ENCODE measurements around the gene ADGRB3. TPM values are rescaled to one million over a fixed set of nuclear protein-coding genes. Genes with fewer than 3 reads are reported as not detected.

ADGRB3 gene
- total and polyA plus RNA-seq, 2 donors (not counting 3 experiments of a cell fraction or from before 2014, with no cell fraction given): not detected

DNA sequence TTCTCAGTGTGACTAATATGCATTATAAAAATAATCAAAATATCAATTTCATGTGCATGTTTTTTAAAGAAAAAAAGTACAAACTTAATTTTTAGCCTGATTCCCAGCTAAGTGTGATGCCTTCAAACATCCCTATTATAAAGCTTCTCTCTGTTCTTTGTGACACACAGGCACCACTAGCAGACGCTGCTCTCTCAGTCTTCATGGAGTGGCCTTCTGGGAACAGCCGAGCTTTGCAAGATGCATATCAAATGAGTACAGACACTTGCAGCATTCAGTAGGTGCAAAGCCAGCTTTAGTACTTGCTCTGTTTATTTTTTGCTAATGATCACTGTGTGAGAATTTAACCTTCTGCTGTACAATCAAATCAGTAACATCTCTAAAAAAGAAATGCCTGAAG is 340.0 kb downstream of the ADGRB3 start:
- Histone ChIP-seq H3K79me2 (ENCODE audit: control insufficient read depth, insufficient read depth, low read length) (no peaks in the 10 kb centered on the region), H3K9ac (replicated peaks; ENCODE audit: extremely low read depth, insufficient read depth, low read length) (no peak overlapping the region), H3K36me3 (ENCODE audit: control insufficient read depth in 2 of 2, extremely low read depth in 1 of 2, insufficient read depth in 2 of 2, low read length in 2 of 2) (no peaks in the 10 kb centered on the region), H2AFZ (ENCODE audit: low read depth, low read length) (no peak overlapping the region), H3K9me3 (replicated peaks; ENCODE audit: control insufficient read depth, insufficient read depth, low read length) (no peaks in the 10 kb centered on the region), H3K4me1 (ENCODE audit: control insufficient read depth, extremely low read depth, insufficient read depth, low read length) (no peaks in the 10 kb centered on the region), H4K20me1 (replicated peaks; ENCODE audit: control insufficient read depth, extremely low read depth, insufficient read depth, low read length) (no peaks in the 10 kb centered on the region), H3K9me1 (replicated peaks; ENCODE audit: control insufficient read depth, extremely low read depth, insufficient read depth, low read length) (no peaks in the 10 kb centered on the region), H3K4me3 (replicated peaks in 1 of 3; ENCODE audit: insufficient read depth in 1 of 3, low read depth in 1 of 3, low read length in 3 of 3) (no peak overlapping the region), H3K27me3 (ENCODE audit: control insufficient read depth in 2 of 2, insufficient read depth in 2 of 2, low read length in 2 of 2) (no peaks in the 10 kb centered on the region), H3K27ac (ENCODE audit: insufficient read depth, low read depth, low read length) (no peak overlapping the region), H3K4me2 (ENCODE audit: insufficient read depth, low read length) (no peak overlapping the region)
- TF ChIP-seq POLR2A (IDR thresholded peaks at IDR 0.05; ENCODE audit: low read depth, low read length): no peak
- no peak for TF ChIP-seq FOS (IDR thresholded peaks at IDR 0.05; ENCODE audit: borderline replicate concordance, insufficient read depth, low read length)
- no peak for FAIRE-seq
- intact Hi-C loops (cut with micrococcal nuclease): no loop called here
- BruUV-seq (replicated peaks): no TSS peak
- ChIA-PET CTCF (interaction anchor here (1.2 to 1.7 kb wide), 4 partner anchors 9 to 745 kb away, joined by 4 to 6 read pairs (median 4); no protein-coding TSS in a partner anchor), POLR2A (no interaction called here)
- dilution Hi-C loops (cut with MboI; ENCODE audit: extremely low pct_ligation_motif_present, low sequenced_read_pairs): no loop called here
- no peak for DNase-seq (ENCODE audit: low read depth, low spot score)

DNA sequence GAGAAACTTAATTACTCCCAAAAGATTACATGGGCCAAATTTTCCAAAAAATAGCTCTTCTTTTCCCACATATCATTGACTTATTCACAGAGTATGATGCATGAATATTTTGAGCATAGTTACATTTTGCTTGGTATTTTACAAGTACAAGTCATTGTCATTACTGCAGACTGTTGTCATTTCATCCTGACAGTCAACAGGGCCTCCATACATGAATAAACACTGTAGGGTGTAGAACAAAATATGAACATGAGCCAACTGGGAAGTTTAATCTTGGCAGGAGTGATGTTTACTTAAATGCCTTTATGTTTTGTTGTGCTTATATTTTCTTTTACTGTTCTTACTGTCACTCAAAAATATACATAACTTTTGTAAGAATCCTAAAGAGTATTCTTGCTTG is 340.7 kb downstream of the ADGRB3 start:
- DNase-seq (ENCODE audit: low read depth, low spot score) (no peak), FAIRE-seq (no peak)
- Histone ChIP-seq H3K27me3 (ENCODE audit: control insufficient read depth in 2 of 2, insufficient read depth in 2 of 2, low read length in 2 of 2) (no peaks in the 10 kb centered on the region), H3K4me2 (ENCODE audit: insufficient read depth, low read length) (no peak overlapping the region), H3K36me3 (ENCODE audit: control insufficient read depth in 2 of 2, extremely low read depth in 1 of 2, insufficient read depth in 2 of 2, low read length in 2 of 2) (no peaks in the 10 kb centered on the region), H3K4me3 (replicated peaks in 1 of 3; ENCODE audit: insufficient read depth in 1 of 3, low read depth in 1 of 3, low read length in 3 of 3) (no peak overlapping the region), H2AFZ (ENCODE audit: low read depth, low read length) (no peak overlapping the region), H4K20me1 (replicated peaks; ENCODE audit: control insufficient read depth, extremely low read depth, insufficient read depth, low read length) (no peaks in the 10 kb centered on the region), H3K4me1 (ENCODE audit: control insufficient read depth, extremely low read depth, insufficient read depth, low read length) (no peaks in the 10 kb centered on the region), H3K9ac (replicated peaks; ENCODE audit: extremely low read depth, insufficient read depth, low read length) (no peak overlapping the region), H3K9me3 (replicated peaks; ENCODE audit: control insufficient read depth, insufficient read depth, low read length) (no peaks in the 10 kb centered on the region), H3K9me1 (replicated peaks; ENCODE audit: control insufficient read depth, extremely low read depth, insufficient read depth, low read length) (no peaks in the 10 kb centered on the region), H3K27ac (ENCODE audit: insufficient read depth, low read depth, low read length) (no peak overlapping the region), H3K79me2 (ENCODE audit: control insufficient read depth, insufficient read depth, low read length) (no peaks in the 10 kb centered on the region)
- POLR2A ChIA-PET: no interaction called here
- TF ChIP-seq, protein P1, sequence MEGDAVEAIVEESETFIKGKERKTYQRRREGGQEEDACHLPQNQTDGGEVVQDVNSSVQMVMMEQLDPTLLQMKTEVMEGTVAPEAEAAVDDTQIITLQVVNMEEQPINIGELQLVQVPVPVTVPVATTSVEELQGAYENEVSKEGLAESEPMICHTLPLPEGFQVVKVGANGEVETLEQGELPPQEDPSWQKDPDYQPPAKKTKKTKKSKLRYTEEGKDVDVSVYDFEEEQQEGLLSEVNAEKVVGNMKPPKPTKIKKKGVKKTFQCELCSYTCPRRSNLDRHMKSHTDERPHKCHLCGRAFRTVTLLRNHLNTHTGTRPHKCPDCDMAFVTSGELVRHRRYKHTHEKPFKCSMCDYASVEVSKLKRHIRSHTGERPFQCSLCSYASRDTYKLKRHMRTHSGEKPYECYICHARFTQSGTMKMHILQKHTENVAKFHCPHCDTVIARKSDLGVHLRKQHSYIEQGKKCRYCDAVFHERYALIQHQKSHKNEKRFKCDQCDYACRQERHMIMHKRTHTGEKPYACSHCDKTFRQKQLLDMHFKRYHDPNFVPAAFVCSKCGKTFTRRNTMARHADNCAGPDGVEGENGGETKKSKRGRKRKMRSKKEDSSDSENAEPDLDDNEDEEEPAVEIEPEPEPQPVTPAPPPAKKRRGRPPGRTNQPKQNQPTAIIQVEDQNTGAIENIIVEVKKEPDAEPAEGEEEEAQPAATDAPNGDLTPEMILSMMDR (IDR thresholded peaks at IDR 0.05; ENCODE audit: extremely low read depth in 1 of 2, insufficient read depth in 1 of 2, low read depth in 1 of 2, low read length in 2 of 2): no peak
- TF ChIP-seq FOS (IDR thresholded peaks at IDR 0.05; ENCODE audit: borderline replicate concordance, insufficient read depth, low read length): no peak
- no peak for TF ChIP-seq MYC (IDR thresholded peaks at IDR 0.05; ENCODE audit: low read depth, low read length)
- no peak for TF ChIP-seq POLR2A (IDR thresholded peaks at IDR 0.05; ENCODE audit: low read depth, low read length)
- TF ChIP-seq, protein P2, sequence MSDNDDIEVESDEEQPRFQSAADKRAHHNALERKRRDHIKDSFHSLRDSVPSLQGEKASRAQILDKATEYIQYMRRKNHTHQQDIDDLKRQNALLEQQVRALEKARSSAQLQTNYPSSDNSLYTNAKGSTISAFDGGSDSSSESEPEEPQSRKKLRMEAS (IDR thresholded peaks at IDR 0.05; ENCODE audit: insufficient read depth, insufficient read length): no peak
- TF ChIP-seq JUN (IDR thresholded peaks at IDR 0.05; ENCODE audit: borderline replicate concordance, insufficient read depth, insufficient read length, low read depth): no peak
- TF ChIP-seq POLR2AphosphoS5 (IDR thresholded peaks at IDR 0.05; ENCODE audit: insufficient read depth, low read depth, low read length): no peak
- no peak for TF ChIP-seq EZH2 (IDR thresholded peaks at IDR 0.05; ENCODE audit: borderline replicate concordance, low read depth, low read length, severe bottlenecking)
- no peak for TF ChIP-seq GATA2 (IDR thresholded peaks at IDR 0.05; ENCODE audit: insufficient read depth, insufficient read length, low read depth, low read length)
- intact Hi-C loops (cut with micrococcal nuclease) (no loop called here), dilution Hi-C loops (cut with MboI; ENCODE audit: extremely low pct_ligation_motif_present, low sequenced_read_pairs) (no loop called here)
- BruUV-seq (replicated peaks): no TSS peak
- CTCF ChIA-PET: interaction anchor here (1.2 to 1.7 kb wide), 4 partner anchors 10 to 744 kb away, joined by 4 to 6 read pairs (median 4); no protein-coding TSS in a partner anchor
